HG03521 (cell line): ENCODE results near the gene BAX.
"Not testable (repeated sequence)": the region's sequence is repeated elsewhere in the genome, so short reads cannot be mapped to it uniquely, and the experiment has no call there.

Source experiments
- ATAC-seq: cut with Tn5 transposase; IDR thresholded peaks from one replicate; pipeline ENCODE4 v1.9.1; 2021; ENCODE audit warnings: mild to moderate bottlenecking, moderate library complexity; ENCODE audit not compliant: unreplicated experiment

BAX gene

DNA sequence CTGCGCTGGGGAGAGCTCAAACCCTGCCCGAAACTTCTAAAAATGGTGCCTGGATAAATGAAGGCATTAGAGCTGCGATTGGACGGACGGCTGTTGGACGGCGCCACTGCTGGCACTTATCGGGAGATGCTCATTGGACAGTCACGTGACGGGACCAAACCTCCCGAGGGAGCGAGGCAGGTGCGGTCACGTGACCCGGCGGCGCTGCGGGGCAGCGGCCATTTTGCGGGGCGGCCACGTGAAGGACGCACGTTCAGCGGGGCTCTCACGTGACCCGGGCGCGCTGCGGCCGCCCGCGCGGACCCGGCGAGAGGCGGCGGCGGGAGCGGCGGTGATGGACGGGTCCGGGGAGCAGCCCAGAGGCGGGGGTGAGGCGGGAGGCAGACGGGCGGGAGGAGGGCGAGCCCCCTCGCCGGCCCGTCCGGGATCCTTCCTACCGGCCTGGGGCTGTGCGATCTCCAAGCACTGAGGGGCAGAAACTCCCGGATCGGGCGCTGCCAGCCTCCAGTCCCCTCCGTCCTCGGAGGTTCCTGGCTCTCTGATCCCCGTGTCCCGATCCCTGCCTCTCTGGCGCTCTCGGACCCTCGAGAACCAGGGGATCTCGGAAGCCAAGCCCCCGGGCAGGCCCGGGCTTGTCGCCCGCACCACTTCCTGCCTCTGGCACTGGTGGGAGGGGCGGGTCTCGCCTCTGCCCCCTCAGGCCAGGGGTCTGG is at the start of gene BAX:
TSS of gene BAX (plus strand) at position 281 of the 713 bp plus-strand sequence. CDS start at position 335, 54 bp downstream.
- ATAC-seq = peak; percentile 97

DNA sequence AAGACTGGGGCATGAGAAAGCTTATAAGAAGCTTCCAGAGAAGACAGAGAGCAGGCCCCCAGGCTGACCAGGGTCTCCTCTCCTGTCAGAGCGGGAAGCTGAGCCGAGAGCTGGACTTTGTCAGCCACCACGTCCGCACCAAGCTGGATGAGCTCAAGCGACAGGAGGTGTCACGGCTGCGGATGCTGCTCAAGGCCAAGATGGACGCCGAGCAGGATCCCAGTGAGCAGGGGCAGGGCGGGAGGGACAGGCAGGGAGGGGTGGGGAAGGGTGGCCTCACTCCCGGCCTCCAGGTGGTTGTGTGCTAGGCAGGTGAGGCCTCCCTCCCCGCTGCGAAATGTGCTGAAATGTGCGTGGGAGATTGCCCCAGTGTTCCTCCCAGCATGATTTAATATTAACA is 49.0 kb upstream of the BAX start:
- ATAC-seq = no peak

- no peak for ATAC-seq
Measured at GRCh38 chr19:48906324-48906723, 48.4 kb upstream of the BAX start.

DNA sequence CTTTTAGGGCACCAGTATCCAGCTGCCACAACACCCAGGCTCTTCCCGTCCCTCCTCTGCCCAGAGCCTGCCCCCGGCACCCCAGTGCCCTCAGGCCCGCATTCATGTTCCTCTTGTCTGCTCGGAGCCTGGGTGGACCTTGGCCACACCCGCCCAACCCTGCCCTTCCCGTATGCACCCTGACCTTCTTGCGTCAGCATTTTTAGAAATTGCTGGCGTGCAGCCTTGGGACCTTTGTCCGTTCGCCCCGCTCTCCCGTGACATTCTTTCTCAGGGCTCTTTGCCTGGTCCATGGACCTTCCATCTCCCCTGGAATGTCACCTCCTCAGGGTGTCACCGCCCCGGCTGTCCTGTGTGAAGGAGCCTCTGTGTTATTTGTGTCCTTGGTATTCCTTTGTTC is 47.0 kb upstream of the BAX start:
- no peak for ATAC-seq

DNA sequence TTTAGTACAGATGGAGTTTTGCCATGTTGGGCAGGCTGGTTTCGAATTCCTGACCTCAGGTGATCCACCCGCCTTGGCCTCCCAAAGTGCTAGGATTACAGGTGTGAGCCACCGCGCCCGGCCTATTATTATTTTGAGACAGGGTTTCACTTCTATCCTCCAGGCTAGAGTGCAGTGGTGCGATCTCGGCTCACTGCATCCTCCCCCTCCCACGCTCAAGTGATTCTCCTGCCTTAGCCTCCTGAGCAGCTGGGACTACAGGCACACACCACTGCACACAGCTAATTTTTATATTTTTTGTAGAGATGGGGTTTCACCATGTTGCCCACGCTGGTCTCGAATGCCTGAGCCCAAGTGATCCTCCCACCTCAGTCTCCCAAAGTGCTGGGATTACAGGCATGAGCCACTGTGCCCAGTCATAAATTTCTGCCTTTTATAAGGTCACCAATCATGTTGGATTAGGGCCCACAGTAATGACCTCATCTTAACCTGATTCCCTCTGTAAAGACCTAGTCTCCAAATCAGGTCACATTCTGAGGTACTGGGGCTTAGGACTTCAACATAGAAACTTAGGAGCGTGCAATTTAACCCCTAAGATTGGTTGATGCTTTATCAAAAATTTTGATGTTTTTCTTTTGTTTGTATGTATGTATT is 45.1 kb upstream of the BAX start:
- ATAC-seq = not testable (repeated sequence)

GRCh38 chr19:48910803-48911202 is 43.9 kb upstream of the BAX start:
- ATAC-seq = no peak

GRCh38 chr19:48913114-48913889 is 41.4 kb upstream of the BAX start:
- ATAC-seq = no peak

GRCh38 chr19:48914181-48914580 is 40.5 kb upstream of the BAX start:
- no peak for ATAC-seq

DNA sequence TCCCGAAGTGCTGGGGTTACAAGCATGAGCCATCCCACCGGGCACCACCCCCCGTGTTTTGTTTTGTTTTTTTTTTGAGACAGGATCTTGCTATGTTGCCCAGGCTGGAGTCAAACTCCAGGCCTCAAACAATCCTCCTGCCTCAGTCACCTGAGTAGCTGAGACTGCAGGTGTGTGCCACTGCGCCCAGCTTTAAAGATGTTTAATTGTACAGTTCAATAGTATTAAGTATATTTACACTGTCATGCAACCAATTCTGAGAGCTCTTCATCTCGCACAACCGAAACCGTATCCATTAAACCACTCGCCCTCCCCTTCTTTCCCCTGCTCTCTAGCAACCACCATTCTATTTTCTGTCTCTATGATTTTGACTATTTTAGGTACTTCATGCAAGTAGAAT is 38.9 kb upstream of the BAX start:
- ATAC-seq = no peak

- no peak for ATAC-seq
Measured at GRCh38 chr19:48918071-48918470, 36.6 kb upstream of the BAX start.

- no peak for ATAC-seq
Measured at GRCh38 chr19:48918801-48919247, 35.9 kb upstream of the BAX start.

DNA sequence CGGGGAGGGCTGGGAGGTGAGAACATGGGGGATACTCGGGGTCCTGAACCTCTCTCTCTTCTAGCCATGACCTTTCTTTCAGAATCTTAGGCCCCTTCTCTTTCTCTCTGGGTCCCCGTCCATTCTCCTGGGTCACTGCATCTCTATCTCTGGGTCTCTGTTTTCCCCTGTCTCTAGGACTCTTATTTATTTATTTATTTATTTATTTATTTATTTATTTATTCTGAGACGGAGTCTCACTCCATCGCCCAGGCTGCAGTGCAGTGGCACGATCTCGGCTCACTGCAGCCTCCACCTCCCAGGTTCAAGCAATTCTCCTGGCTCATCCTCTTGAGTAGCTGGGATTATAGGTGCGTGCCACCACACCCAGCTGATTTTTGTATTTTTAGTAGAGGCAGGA is 35.4 kb upstream of the BAX start:
- ATAC-seq = not testable (repeated sequence)

DNA sequence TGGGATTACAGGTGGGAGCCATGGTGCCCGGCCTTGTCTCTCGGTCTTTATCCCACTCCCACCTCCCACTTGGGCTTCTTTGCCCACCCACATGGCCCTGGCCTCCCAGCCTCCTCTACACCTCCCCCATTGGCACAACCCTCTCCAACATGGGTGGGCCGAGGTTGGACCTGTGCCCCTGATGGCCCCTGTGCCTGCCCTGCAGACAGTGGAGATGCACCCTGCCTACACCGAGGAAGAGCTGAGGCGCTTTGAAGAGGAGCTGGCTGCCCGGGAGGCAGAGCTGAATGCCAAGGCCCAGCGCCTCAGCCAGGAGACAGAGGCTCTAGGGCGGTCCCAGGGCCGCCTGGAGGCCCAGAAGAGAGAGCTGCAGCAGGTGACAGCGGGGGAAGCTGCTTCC is 33.7 kb upstream of the BAX start:
- no peak for ATAC-seq

DNA sequence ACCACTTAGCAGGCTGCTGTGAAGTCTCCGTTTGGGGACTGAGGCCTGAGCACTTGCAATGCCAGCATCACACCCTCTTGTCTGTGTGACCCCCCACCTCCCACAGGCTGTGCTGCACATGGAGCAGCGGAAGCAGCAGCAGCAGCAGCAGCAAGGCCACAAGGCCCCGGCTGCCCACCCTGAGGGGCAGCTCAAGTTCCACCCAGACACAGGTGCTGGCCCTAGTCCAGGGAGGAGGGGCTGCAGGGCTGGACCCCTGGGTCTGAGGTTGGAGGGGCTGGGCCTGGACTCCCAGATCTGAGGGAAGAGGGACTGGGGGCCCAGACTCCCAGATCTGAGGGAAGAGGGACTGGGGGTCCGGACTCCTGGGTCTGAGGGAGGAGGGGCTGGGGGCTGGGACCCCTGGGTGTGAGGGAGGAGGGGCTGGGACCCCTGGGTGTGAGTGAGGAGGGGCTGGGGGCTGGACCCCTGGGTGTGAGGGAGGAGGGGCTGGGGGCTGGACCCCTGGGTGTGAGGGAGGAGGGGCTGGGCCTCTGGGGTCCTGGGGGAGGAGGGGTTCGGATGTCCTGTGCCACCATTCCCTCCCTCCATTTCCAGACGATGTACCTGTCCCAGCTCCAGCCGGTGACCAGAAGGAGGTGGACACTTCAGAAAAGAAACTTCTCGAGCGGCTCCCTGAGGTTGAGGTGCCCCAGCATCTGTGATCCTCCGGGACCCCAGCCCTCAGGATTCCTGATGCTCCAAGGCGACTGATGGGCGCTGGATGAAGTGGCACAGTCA is 32.8 kb upstream of the BAX start:
- no peak for ATAC-seq

DNA sequence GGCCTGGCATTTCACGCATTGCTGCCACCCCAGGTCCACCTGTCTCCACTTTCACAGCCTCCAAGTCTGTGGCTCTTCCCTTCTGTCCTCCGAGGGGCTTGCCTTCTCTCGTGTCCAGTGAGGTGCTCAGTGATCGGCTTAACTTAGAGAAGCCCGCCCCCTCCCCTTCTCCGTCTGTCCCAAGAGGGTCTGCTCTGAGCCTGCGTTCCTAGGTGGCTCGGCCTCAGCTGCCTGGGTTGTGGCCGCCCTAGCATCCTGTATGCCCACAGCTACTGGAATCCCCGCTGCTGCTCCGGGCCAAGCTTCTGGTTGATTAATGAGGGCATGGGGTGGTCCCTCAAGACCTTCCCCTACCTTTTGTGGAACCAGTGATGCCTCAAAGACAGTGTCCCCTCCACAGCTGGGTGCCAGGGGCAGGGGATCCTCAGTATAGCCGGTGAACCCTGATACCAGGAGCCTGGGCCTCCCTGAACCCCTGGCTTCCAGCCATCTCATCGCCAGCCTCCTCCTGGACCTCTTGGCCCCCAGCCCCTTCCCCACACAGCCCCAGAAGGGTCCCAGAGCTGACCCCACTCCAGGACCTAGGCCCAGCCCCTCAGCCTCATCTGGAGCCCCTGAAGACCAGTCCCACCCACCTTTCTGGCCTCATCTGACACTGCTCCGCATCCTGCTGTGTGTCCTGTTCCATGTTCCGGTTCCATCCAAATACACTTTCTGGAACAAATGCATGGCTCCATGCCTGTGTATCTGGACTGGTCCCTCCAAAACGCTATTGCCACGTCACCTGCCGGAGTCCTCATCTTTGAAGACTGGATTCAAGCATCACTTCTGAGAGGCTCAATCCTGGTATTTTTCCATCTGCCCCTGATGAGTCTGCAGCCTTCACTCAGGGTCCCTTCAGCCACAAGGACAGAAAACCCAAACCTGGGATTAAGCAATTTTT is 31.9 kb upstream of the BAX start:
- no peak for ATAC-seq

DNA sequence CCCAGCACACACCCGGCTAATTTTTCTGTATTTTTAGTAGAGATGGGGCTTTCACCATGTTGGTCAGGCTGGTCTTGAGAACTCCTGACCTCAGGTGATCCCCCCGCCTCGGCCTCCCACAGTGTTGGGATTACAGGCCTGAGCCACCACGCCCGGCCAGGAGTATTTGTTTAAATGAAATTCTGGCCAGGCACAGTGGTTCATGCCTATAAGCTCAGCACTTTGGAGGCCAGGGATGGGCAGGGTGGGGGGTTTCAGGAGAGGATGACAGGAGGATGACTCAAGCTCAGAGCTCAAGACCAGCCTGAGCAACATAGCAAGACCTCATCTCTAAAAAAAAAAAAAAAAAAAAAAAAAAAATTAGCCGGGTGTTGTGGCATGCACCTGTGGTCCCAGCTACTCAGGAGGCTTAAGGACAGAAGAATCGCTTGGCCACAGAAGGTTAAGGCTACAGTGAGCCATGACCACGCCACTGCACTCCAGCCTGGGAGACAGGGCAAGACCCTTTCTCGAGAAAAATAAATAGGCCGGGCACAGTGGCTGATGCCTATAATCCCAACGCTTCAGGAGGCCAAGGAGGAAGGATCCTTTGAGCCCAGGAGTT is 29.3 kb upstream of the BAX start:
- ATAC-seq = no peak

DNA sequence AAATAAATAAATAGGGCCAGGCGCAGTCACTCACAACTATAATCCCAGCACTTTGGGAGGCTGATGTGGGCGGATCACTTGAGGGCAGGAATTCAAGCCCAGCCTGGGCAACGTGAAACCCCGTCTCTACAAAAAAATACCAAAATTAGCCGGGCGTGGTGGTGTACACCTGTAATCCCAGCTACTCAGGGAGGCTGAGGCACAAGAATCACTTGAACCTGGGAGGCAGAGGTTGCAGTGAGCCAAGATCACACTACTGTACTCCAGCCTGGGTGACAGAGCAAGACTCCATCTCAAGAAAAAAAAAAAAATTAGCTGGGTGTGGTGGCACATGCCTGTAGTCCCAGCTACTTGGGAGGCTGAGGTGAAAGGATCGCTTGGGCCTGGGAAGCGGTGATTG is 28.8 kb upstream of the BAX start:
- ATAC-seq = not testable (repeated sequence)

DNA sequence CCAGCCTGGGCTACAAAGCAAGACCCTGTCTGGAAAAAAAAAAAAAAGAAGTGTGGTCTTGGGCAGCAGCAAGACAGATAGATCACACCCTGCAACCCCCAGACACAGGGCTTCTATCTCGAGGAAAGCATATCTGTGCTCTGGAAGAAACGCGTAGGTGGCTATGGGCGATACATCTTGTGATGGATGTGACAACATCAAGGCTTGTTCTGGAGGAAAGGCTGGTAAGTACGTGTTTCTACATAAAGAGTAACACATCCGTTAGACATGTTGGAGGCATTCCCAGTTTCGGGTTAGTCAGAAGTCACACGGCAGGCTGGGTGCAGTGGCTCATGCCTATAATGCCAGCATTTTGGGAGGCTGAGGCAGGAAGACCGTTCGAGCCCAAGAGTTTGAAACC is 27.8 kb upstream of the BAX start:
- no peak for ATAC-seq

DNA sequence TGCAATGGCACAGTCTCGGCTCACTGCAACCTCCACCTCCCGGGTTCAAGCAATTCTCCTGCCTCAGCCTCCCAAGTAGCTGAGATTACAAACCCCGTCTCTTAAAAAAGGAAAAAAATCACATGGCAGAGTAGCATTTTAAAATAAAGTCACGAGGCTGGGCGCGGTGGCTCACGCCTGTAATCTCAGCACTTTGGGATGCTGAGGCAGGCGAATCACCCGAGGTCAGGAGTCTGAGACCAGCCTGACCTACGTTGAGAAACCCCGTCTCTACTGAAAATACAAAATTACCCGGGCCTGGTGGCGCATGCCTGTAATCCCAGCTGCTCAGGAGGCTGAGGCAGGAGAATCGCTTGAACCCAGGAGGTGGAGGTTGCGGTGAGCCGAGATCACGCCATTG is 27.0 kb upstream of the BAX start:
- not testable (repeated sequence) for ATAC-seq
